ENCODE results near the gene WFDC10B. TPM values are rescaled to one million over a fixed set of nuclear protein-coding genes. Genes with fewer than 3 reads are reported as not detected.

WFDC10B gene
- polyA plus RNA-seq, 3 donors = not detected

GRCh38 chr20:45685896-45686295, 18.9 kb downstream of the WFDC10B start:
- peaks cover 1 to 2% of the 10 kb centered on the region in 2 donors for H3K9me3 ChIP-seq (replicated peaks in 1 of 2; ENCODE audit: control insufficient read depth in 1 of 2, insufficient read depth in 1 of 2, low read length in 2 of 2)
- Mint-ChIP-seq H3K36me3 (no peaks in the 10 kb centered on the region), H3K9me3 (peaks cover 0 to 8% (median 3%) of the 10 kb centered on the region in 7 donors), H3K4me3 (no peak overlapping the region), H3K4me1 (no peaks in the 10 kb centered on the region), H3K27ac (no peak overlapping the region), H3K27me3 (ENCODE audit: low read depth in 3 of 3) (peaks cover 0 to 5% (median 2%) of the 10 kb centered on the region in 3 donors)
- H3K27ac ChIP-seq (ENCODE audit: low read depth in 1 of 2, low read length in 2 of 2) = no peak overlapping the region
- no peak for DNase-seq
- TF ChIP-seq CTCF (IDR thresholded peaks at IDR 0.05) = no peak
- intact Hi-C loops (cut with micrococcal nuclease) = no loop called here
- no peak overlapping the region for H3K4me3 ChIP-seq (replicated peaks in 1 of 3; ENCODE audit: low read depth in 2 of 3, low read length in 3 of 3)
- no peak overlapping the region for H2AFZ ChIP-seq (ENCODE audit: insufficient read depth, low read depth, low read length, poor library complexity, severe bottlenecking)
- no peak overlapping the region for H3K4me2 ChIP-seq (replicated peaks; ENCODE audit: extremely low read depth, low read length, poor library complexity, severe bottlenecking)
- no peak overlapping the region for H3K9ac ChIP-seq (ENCODE audit: insufficient read depth, low read length, poor library complexity, severe bottlenecking)
- WGBS (ENCODE audit: insufficient coverage) = 38% methylated on average over 2 of the region's 3 CpGs
- no peaks in the 10 kb centered on the region for H4K20me1 ChIP-seq (ENCODE audit: insufficient read depth, low read length)
- no peaks in the 10 kb centered on the region for H3K36me3 ChIP-seq (replicated peaks in 1 of 2; ENCODE audit: control insufficient read depth in 1 of 2, insufficient read depth in 2 of 2, low read length in 2 of 2)
- no peaks in the 10 kb centered on the region for H3K27me3 ChIP-seq (ENCODE audit: control insufficient read depth in 2 of 2, insufficient read depth in 2 of 2, low read length in 2 of 2)
- H3K79me2 ChIP-seq (ENCODE audit: insufficient read depth, low read length) = no peaks in the 10 kb centered on the region
- no peaks in the 10 kb centered on the region for H3K4me1 ChIP-seq (ENCODE audit: control insufficient read depth in 1 of 2, insufficient read depth in 2 of 2, low read length in 2 of 2)

GRCh38 chr20:45679650-45680049, 25.2 kb downstream of the WFDC10B start:
- H3K79me2 ChIP-seq (ENCODE audit: insufficient read depth, low read length) = no peaks in the 10 kb centered on the region
- no peaks in the 10 kb centered on the region for H4K20me1 ChIP-seq (ENCODE audit: insufficient read depth, low read length)
- H3K36me3 ChIP-seq (replicated peaks in 1 of 2; ENCODE audit: control insufficient read depth in 1 of 2, insufficient read depth in 2 of 2, low read length in 2 of 2) = no peaks in the 10 kb centered on the region
- peaks cover 10 to 27% (median 23%) of the 10 kb centered on the region in 7 donors for H3K9me3 Mint-ChIP-seq
- no peak overlapping the region for H3K4me2 ChIP-seq (replicated peaks; ENCODE audit: extremely low read depth, low read length, poor library complexity, severe bottlenecking)
- peaks cover 16 to 24% of the 10 kb centered on the region in 2 donors for H3K9me3 ChIP-seq (replicated peaks in 1 of 2; ENCODE audit: control insufficient read depth in 1 of 2, insufficient read depth in 1 of 2, low read length in 2 of 2)
- no peaks in the 10 kb centered on the region for H3K36me3 Mint-ChIP-seq
- H3K27ac Mint-ChIP-seq = no peak overlapping the region
- H3K4me1 ChIP-seq (ENCODE audit: control insufficient read depth in 1 of 2, insufficient read depth in 2 of 2, low read length in 2 of 2) = no peaks in the 10 kb centered on the region
- DNase-seq = no peak
- no peak for TF ChIP-seq CTCF (IDR thresholded peaks at IDR 0.05)
- intact Hi-C loops (cut with micrococcal nuclease) = no loop called here
- H2AFZ ChIP-seq (ENCODE audit: insufficient read depth, low read depth, low read length, poor library complexity, severe bottlenecking) = no peak overlapping the region
- no peak overlapping the region for H3K4me3 ChIP-seq (replicated peaks in 1 of 3; ENCODE audit: low read depth in 2 of 3, low read length in 3 of 3)
- H3K9ac ChIP-seq (ENCODE audit: insufficient read depth, low read length, poor library complexity, severe bottlenecking) = no peak overlapping the region
- H3K4me3 Mint-ChIP-seq = no peak overlapping the region
- no peak overlapping the region for H3K27ac ChIP-seq (ENCODE audit: low read depth in 1 of 2, low read length in 2 of 2)
- H3K4me1 Mint-ChIP-seq = no peaks in the 10 kb centered on the region
- peaks cover 0 to 2% of the 10 kb centered on the region in 2 donors for H3K27me3 ChIP-seq (ENCODE audit: control insufficient read depth in 2 of 2, insufficient read depth in 2 of 2, low read length in 2 of 2)
- H3K27me3 Mint-ChIP-seq (ENCODE audit: low read depth in 3 of 3) = peaks cover 0 to 4% (median 2%) of the 10 kb centered on the region in 3 donors

Data from CD14-positive monocyte (primary cell).